Prostate gland (tissue), 2 donors: ENCODE measurements around the gene ZBTB7C. TPM values are rescaled to one million over a fixed set of nuclear protein-coding genes. Genes with fewer than 3 reads are reported as not detected.

Experiments
- DNase-seq: peaks from one replicate; pipeline ENCODE4 v3.0.0-alpha.2; 2019; ENCODE audit warnings: low spot score
- H3K27ac ChIP-seq, 2 donors: fragments of 200-600 bp; sonication (generic); 2 replicates each; pipeline ENCODE4 v1.5.1; 2017 to 2019
- H3K27me3 ChIP-seq: fragments of 200-600 bp; sonication (generic); replicated peaks from 2 replicates; pipeline ENCODE4 v1.5.1; 2019; ENCODE audit not compliant: insufficient read depth
- H3K36me3 ChIP-seq, 2 donors: fragments of 200-600 bp; sonication (generic); 1 replicate in 1 of 2; 2 replicates in 1 of 2; pipeline versions ENCODE4 v1.5.1 to v1.8.1; 2017 to 2019
- H3K4me1 ChIP-seq: fragments of 200-600 bp; sonication (generic); replicated peaks from 2 replicates; pipeline ENCODE4 v1.5.1; 2019
- H3K4me3 ChIP-seq, 2 donors: fragments of 200-600 bp; sonication (generic); 2 replicates each; pipeline ENCODE4 v1.5.1; 2017 to 2019
- H3K9me3 ChIP-seq: fragments of 200-600 bp; sonication (generic); 2 replicates; pipeline ENCODE4 v1.5.1; 2017
- POLR2A ChIP-seq: fragments of 450-650 bp; IDR thresholded peaks from one replicate; pipeline ENCODE4 v1.6.1; 2016; ENCODE audit warnings: antibody characterized with exemption, mild to moderate bottlenecking
- POLR2AphosphoS5 ChIP-seq: sonication (generic); formaldehyde crosslinking; IDR thresholded peaks from one replicate; pipeline ENCODE4 v1.6.1; 2017; ENCODE audit warnings: antibody characterized with exemption
- WGBS: methylation state at CpG from one replicate; pipeline ENCODE4 v1.1.5; 2018; 5-methylcytosine and 5-hydroxymethylcytosine counted together
- intact Hi-C: fragments of 100-400 bp; cut with DNase I; formaldehyde crosslinking; loops from one replicate; pipeline ENCODE4 v1.14.2; 2022
- total RNA-seq, 2 donors: library from RNA; depleted of rRNA; stranded (reverse); fragments of >200 nt; gene quantifications; one replicate each; pipeline ENCODE4 v1.1.0, GENCODE V29; 2016
- TF ChIP-seq, protein P1 (sequence below), 4 experiments: fragments of 200-600 bp in 2 of 4; fragments of 450-650 bp in 2 of 4; sonication (generic) in 2 of 4; IDR thresholded peaks; 1 replicate in 3 of 4; 2 replicates in 1 of 4; pipeline ENCODE4 v1.5.1; 2016 to 2019; ENCODE audit warnings: antibody characterized with exemption in 4 of 4, mild to moderate bottlenecking in 2 of 4, moderate library complexity in 2 of 4

Gene ZBTB7C
- total RNA-seq, 2 donors from 2014 or later: 14.7 to 48.9 TPM

DNA sequence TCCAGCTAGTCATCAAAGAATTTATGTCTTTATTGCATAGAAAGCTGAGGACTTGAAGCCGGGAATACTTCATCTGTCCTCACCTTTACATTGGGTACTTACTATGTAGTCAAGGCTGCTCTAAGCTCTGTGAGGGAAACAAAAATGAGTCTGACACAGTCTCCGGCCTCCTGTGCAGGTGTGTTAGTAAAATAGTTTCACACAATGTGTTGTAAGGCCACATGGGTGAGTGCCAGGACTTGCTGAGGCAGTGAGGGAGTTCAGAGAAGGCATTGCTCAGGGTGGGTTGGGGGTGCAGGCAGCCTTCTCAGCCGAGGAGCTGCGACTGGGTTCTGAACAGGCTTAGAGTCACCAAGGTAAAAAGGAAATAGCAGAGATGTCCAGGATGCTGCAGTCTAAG is 424.2 kb downstream of the ZBTB7C start:
- Histone ChIP-seq H3K4me1 (no peaks in the 10 kb centered on the region), H3K27ac (no peak overlapping the region), H3K27me3 (no peaks in the 10 kb centered on the region), H3K36me3 (no peaks in the 10 kb centered on the region), H3K4me3 (no peak overlapping the region), H3K9me3 (no peaks in the 10 kb centered on the region)
- 69% methylated on average over 4 of the region's 4 CpGs for WGBS
- TF ChIP-seq, protein P1, sequence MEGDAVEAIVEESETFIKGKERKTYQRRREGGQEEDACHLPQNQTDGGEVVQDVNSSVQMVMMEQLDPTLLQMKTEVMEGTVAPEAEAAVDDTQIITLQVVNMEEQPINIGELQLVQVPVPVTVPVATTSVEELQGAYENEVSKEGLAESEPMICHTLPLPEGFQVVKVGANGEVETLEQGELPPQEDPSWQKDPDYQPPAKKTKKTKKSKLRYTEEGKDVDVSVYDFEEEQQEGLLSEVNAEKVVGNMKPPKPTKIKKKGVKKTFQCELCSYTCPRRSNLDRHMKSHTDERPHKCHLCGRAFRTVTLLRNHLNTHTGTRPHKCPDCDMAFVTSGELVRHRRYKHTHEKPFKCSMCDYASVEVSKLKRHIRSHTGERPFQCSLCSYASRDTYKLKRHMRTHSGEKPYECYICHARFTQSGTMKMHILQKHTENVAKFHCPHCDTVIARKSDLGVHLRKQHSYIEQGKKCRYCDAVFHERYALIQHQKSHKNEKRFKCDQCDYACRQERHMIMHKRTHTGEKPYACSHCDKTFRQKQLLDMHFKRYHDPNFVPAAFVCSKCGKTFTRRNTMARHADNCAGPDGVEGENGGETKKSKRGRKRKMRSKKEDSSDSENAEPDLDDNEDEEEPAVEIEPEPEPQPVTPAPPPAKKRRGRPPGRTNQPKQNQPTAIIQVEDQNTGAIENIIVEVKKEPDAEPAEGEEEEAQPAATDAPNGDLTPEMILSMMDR (IDR thresholded peaks at IDR 0.05): no peak
- no peak for TF ChIP-seq POLR2AphosphoS5
- no peak for TF ChIP-seq POLR2A
- no peak for DNase-seq
- intact Hi-C loops: no loop called here

DNA sequence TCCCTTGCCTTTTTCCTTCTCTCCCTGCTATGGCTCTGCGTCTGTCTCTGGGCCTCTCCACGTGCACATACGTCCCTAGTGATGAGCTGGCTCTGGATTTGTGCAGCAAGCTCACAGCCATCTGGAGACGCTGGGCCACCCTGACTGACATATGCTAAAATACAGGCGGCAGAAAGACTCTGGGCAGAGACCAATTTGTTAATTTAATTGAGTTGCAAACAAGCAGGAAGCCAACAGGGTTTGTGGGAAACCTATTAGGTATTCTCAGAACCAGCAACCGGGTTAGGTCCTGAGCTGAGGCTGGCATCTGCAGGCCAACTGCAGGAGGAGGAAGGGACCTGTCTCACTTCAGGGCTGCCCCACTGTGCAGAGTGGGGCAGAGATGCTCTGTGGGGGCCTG is 425.2 kb downstream of the ZBTB7C start:
- intact Hi-C loops: no loop called here
- TF ChIP-seq POLR2AphosphoS5 (no peak), POLR2A (no peak)
- TF ChIP-seq, protein P1 (IDR thresholded peaks at IDR 0.05): no peak
- Histone ChIP-seq H3K4me1 (no peaks in the 10 kb centered on the region), H3K27me3 (no peaks in the 10 kb centered on the region), H3K36me3 (no peaks in the 10 kb centered on the region), H3K4me3 (no peak overlapping the region), H3K9me3 (no peaks in the 10 kb centered on the region), H3K27ac (no peak overlapping the region)
- WGBS: 83% methylated on average over 6 of the region's 6 CpGs
- DNase-seq: no peak

DNA sequence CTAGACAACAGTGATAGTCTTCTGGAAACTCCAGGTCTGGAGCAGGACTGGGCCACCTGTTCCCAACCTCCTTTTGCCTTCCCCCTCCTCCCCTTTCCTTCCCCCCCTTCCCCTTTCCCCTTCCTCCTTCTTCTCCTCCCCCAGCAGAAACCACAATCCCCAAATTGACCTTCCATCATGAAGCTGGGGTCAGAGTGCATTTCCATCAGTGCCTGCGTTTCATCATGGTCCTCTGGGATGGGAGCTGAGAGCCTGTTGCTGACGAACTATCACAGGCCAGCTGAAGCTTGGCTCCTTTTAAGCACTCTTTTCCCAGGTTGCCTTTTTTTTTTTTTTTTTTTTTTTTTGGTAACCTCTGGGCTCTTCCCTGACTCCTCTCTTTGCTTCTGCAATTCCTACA is 426.1 kb downstream of the ZBTB7C start:
- H3K36me3 ChIP-seq: no peaks in the 10 kb centered on the region
- H3K27me3 ChIP-seq: no peaks in the 10 kb centered on the region
- H3K4me1 ChIP-seq: no peaks in the 10 kb centered on the region
- no peak overlapping the region for H3K4me3 ChIP-seq
- WGBS: 88% methylated on average over 2 of the region's 2 CpGs
- intact Hi-C loops: no loop called here
- TF ChIP-seq POLR2A (no peak), POLR2AphosphoS5 (no peak)
- TF ChIP-seq, protein P1 (IDR thresholded peaks at IDR 0.05): no peak
- no peaks in the 10 kb centered on the region for H3K9me3 ChIP-seq
- no peak overlapping the region for H3K27ac ChIP-seq
- no peak for DNase-seq

DNA sequence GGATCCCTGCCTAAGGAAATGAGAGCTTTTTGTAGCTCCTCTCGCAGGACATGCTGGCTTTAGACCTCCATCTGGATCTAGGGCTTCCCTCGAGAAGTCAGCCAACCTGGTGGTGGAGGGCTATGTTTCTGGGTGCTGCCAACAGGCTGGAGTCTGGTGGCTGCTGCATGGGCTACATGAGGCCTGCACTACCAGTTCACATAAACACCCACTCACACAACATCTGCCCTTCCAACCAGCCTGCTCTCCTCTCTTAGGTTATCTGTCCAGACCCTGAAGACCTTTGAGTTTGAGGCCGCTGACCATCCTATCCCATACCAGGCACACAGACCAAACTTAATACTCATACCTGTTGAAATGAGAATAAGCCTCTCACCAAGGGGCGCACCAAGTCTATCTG is 427.4 kb downstream of the ZBTB7C start:
- TF ChIP-seq POLR2A (no peak), POLR2AphosphoS5 (no peak)
- 96% methylated on average over 4 of the region's 4 CpGs for WGBS

DNA sequence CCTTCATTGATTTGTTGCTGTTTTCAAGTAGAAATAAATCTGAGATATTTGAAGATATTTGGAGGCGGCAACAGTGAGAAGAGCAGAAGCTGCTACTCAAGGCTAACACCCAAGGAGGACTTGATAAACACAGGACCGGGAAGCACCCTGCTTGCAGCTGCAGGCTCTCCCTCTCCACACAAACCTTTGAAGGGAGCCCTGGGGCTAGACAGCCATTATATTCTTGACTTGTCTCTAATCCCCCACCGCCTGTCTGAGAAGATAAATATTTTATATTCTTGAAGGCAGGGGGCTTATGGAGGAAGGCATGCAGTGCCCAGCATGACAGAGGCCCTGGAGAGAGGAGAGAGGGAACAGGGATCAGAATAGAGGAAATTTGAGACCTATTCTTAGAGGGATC is 427.9 kb downstream of the ZBTB7C start:
- 75% methylated on average over 3 of the region's 3 CpGs for WGBS
- Histone ChIP-seq H3K4me3 (no peak overlapping the region), H3K27me3 (no peaks in the 10 kb centered on the region), H3K36me3 (no peaks in the 10 kb centered on the region), H3K9me3 (no peaks in the 10 kb centered on the region), H3K4me1 (no peaks in the 10 kb centered on the region), H3K27ac (no peak overlapping the region)
- TF ChIP-seq, protein P1 (IDR thresholded peaks at IDR 0.05): no peak
- TF ChIP-seq POLR2A (no peak), POLR2AphosphoS5 (no peak)
- intact Hi-C loops: no loop called here
- DNase-seq: no peak

More for the DNA sequence above, 427.4 kb downstream of the ZBTB7C start:
- Histone ChIP-seq H3K27me3 (no peaks in the 10 kb centered on the region), H3K27ac (no peak overlapping the region), H3K4me3 (no peak overlapping the region), H3K36me3 (no peaks in the 10 kb centered on the region), H3K4me1 (no peaks in the 10 kb centered on the region), H3K9me3 (no peaks in the 10 kb centered on the region)
- no peak for DNase-seq
- intact Hi-C loops: no loop called here
